A673 (cell line): ENCODE data around the gene SCCPDH. TPM values are rescaled to one million over a fixed set of nuclear protein-coding genes. Genes with fewer than 3 reads are reported as not detected.

ENCODE experiments used
- BruUV-seq: library from RNA; stranded (reverse); fragments of 400-500 nt; replicated peaks from 2 replicates; lab custom pipeline; 2021; lab: Mats Ljungman, UMichigan
- CTCF ChIA-PET: fragments of 300-600 bp; sonication (Branson Sonifier 250); formaldehyde crosslinking; loops from one replicate; lab custom pipeline; 2022; ENCODE audit warnings: antibody characterized with exemption; lab: Charles Lee
- POLR2A ChIA-PET: fragments of 300-600 bp; sonication (Branson Sonifier 250); formaldehyde crosslinking; loops from one replicate; lab custom pipeline; 2022; ENCODE audit warnings: antibody characterized with exemption; ENCODE audit not compliant: low non-redundant PET; lab: Charles Lee
- DNase-seq: peaks from one replicate; pipeline ENCODE4 v3.0.0-alpha.2; 2015; ENCODE audit warnings: low spot score
- H3K27ac ChIP-seq: fragments of 200-600 bp; sonication (generic); 2 replicates; pipeline ENCODE4 v1.5.1; 2016; ENCODE audit warnings: mixed run types, low read depth, mild to moderate bottlenecking, mixed read lengths, antibody characterized with exemption, low read length; ENCODE audit not compliant: poor library complexity, severe bottlenecking
- H3K27me3 ChIP-seq: fragments of 200-600 bp; sonication (generic); replicated peaks from 2 replicates; pipeline ENCODE4 v1.6.1; 2017; ENCODE audit warnings: mixed run types, low read depth, mild to moderate bottlenecking, mixed read lengths, antibody characterized with exemption, low read length; ENCODE audit not compliant: insufficient read depth, poor library complexity
- H3K36me3 ChIP-seq: fragments of 200-600 bp; sonication (generic); 2 replicates; pipeline ENCODE4 v1.6.1; 2016; ENCODE audit warnings: mixed run types, mild to moderate bottlenecking, mixed read lengths, antibody characterized with exemption, low read length; ENCODE audit not compliant: insufficient read depth, poor library complexity, severe bottlenecking
- H3K4me1 ChIP-seq: fragments of 200-600 bp; sonication (generic); 2 replicates; pipeline ENCODE4 v1.6.1; 2017; ENCODE audit warnings: mixed run types, mild to moderate bottlenecking, mixed read lengths, antibody characterized with exemption, low read length; ENCODE audit not compliant: insufficient read depth, poor library complexity, severe bottlenecking
- H3K4me3 ChIP-seq: fragments of 200-600 bp; sonication (generic); 2 replicates; pipeline ENCODE4 v1.5.1; 2016; ENCODE audit warnings: low read depth, mixed run types, mild to moderate bottlenecking, mixed read lengths, low read length; ENCODE audit not compliant: poor library complexity, severe bottlenecking
- H3K9me3 ChIP-seq: fragments of 200-600 bp; sonication (generic); 2 replicates; pipeline ENCODE4 v1.6.1; 2016; ENCODE audit warnings: mixed run types, low read depth, mild to moderate bottlenecking, mixed read lengths, antibody characterized with exemption, low read length; ENCODE audit not compliant: poor library complexity, severe bottlenecking
- CTCF ChIP-seq: fragments of 300-800, 200-600 bp; sonication (generic); conservative IDR thresholded peaks from 2 replicates; pipeline ENCODE4 v1.5.1; 2017; ENCODE audit warnings: low read depth, mild to moderate bottlenecking, antibody characterized with exemption, low read length, moderate library complexity, mixed read lengths
- EZH2 ChIP-seq: fragments of 200-600 bp; sonication (generic); IDR thresholded peaks from 2 replicates; pipeline ENCODE4 v1.6.1; 2017; ENCODE audit warnings: borderline replicate concordance, low read depth, mild to moderate bottlenecking, mixed read lengths, antibody characterized with exemption, low read length; ENCODE audit not compliant: poor library complexity, severe bottlenecking
- intact Hi-C: fragments of 100-400 bp; cut with micrococcal nuclease; formaldehyde crosslinking; loops from one replicate; pipeline ENCODE4 v1.10.0; 2022; ENCODE audit not compliant: unreplicated experiment
- total RNA-seq: library from RNA; stranded (reverse); gene quantifications from 2 replicates; pipeline ENCODE4 v1.2.3, GENCODE V29; 2021

The SCCPDH gene
- total RNA-seq, 1 experiment from 2014 or later: 41.7 TPM

- ChIA-PET POLR2A (interaction anchor here (0.5 kb wide), 1 partner anchor 491 kb away, joined by 3 read pairs; no protein-coding TSS in a partner anchor), CTCF (no interaction called here)
- Histone ChIP-seq H3K4me1 (peaks cover 6% of the 10 kb centered on the region), H3K27ac (no peak overlapping the region), H3K27me3 (no peaks in the 10 kb centered on the region), H3K4me3 (no peak overlapping the region), H3K36me3 (peaks cover 15% of the 10 kb centered on the region), H3K9me3 (no peaks in the 10 kb centered on the region)
- intact Hi-C loops: no loop called here
- DNase-seq: no peak
- TF ChIP-seq EZH2 (no peak), CTCF (no peak)
- no TSS peak for BruUV-seq
Measured at GRCh38 chr1:246755419-246755818, 31.2 kb downstream of the SCCPDH start.

- no TSS peak for BruUV-seq
- no peak overlapping the region for H3K27ac ChIP-seq
- no peak for DNase-seq
- intact Hi-C loops: no loop called here
- no peaks in the 10 kb centered on the region for H3K9me3 ChIP-seq
- H3K4me3 ChIP-seq: no peak overlapping the region
- CTCF ChIA-PET: no interaction called here
- TF ChIP-seq CTCF (no peak), EZH2 (no peak)
- no peaks in the 10 kb centered on the region for H3K27me3 ChIP-seq
- peaks cover 6% of the 10 kb centered on the region for H3K4me1 ChIP-seq
- POLR2A ChIA-PET: no interaction called here
- peaks cover 23% of the 10 kb centered on the region for H3K36me3 ChIP-seq
Measured at GRCh38 chr1:246760422-246761347, 36.5 kb downstream of the SCCPDH start.

GRCh38 chr1:246761396-246761795 is 37.2 kb downstream of the SCCPDH start:
- no peak overlapping the region for H3K27ac ChIP-seq
- BruUV-seq: no TSS peak
- intact Hi-C loops: no loop called here
- H3K4me3 ChIP-seq: no peak overlapping the region
- H3K4me1 ChIP-seq: peaks cover 6% of the 10 kb centered on the region
- ChIA-PET CTCF (no interaction called here), POLR2A (no interaction called here)
- DNase-seq: no peak
- no peaks in the 10 kb centered on the region for H3K9me3 ChIP-seq
- no peak for TF ChIP-seq CTCF
- no peak for TF ChIP-seq EZH2
- H3K27me3 ChIP-seq: no peaks in the 10 kb centered on the region
- H3K36me3 ChIP-seq: peaks cover 23% of the 10 kb centered on the region
